ENCODE data around the gene SDHAF3. TPM values are rescaled to one million over a fixed set of nuclear protein-coding genes. Genes with fewer than 3 reads are reported as not detected.
"Not testable (repeated sequence)": the region's sequence is repeated elsewhere in the genome, so short reads cannot be mapped to it uniquely, and the experiment has no call there.

The SDHAF3 gene
- total RNA-seq, 1 donor from 2014 or later, result 24.6 TPM

- DNase-seq (ENCODE audit: missing footprints); intact Hi-C loops (cut with DNase I); ATAC-seq: not testable (repeated sequence)
Measured at GRCh38 chr7:97196174-97196573, 78.7 kb downstream of the SDHAF3 start.

GRCh38 chr7:97198596-97198995, 81.1 kb downstream of the SDHAF3 start:
- intact Hi-C loops (cut with DNase I), result no loop called here
- ATAC-seq (no peak), DNase-seq (ENCODE audit: missing footprints) (no peak)

- DNase-seq (ENCODE audit: missing footprints), result no peak
- ATAC-seq, result no peak
- intact Hi-C loops (cut with DNase I), result no loop called here
Measured at GRCh38 chr7:97200018-97200417, 82.5 kb downstream of the SDHAF3 start.

GRCh38 chr7:97203957-97204356, 86.5 kb downstream of the SDHAF3 start:
- ATAC-seq, result no peak
- intact Hi-C loops (cut with DNase I), result no loop called here

GRCh38 chr7:97204821-97205220, 87.3 kb downstream of the SDHAF3 start:
- no peak for ATAC-seq
- intact Hi-C loops (cut with DNase I), result no loop called here
- DNase-seq (ENCODE audit: missing footprints), result no peak

More at GRCh38 chr7:97203957-97204356, 86.5 kb downstream of the SDHAF3 start:
- DNase-seq (ENCODE audit: missing footprints), result no peak

- ATAC-seq, result no peak
- intact Hi-C loops (cut with DNase I), result no loop called here
- no peak for DNase-seq (ENCODE audit: missing footprints)
Measured at GRCh38 chr7:97215556-97215955, 98.1 kb downstream of the SDHAF3 start.

DNA sequence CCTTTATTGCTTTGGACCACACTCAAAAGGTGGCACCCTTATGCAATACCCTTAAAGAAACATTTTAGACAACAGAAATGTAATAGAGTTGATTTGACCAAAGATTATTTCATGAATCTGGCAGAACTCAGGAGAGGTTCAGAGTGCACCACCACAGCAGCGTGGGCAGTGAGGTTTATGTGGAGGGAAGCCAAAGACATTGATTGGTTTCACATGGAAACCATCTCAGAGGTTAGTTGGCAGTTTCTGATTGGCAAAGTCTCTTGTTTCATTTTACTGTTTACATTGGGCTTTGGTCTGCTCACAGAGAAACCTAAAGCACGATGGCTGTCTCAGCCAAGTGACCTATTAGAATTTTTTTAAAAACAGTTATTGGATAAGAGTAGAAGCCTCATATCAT, 101.3 kb downstream of the SDHAF3 start:
- intact Hi-C loops (cut with DNase I), result no loop called here
- no peak for DNase-seq (ENCODE audit: missing footprints)
- no peak for ATAC-seq

GRCh38 chr7:97219237-97219636, 101.7 kb downstream of the SDHAF3 start:
- no peak for DNase-seq (ENCODE audit: missing footprints)
- intact Hi-C loops (cut with DNase I), result no loop called here
- ATAC-seq, result no peak

DNA sequence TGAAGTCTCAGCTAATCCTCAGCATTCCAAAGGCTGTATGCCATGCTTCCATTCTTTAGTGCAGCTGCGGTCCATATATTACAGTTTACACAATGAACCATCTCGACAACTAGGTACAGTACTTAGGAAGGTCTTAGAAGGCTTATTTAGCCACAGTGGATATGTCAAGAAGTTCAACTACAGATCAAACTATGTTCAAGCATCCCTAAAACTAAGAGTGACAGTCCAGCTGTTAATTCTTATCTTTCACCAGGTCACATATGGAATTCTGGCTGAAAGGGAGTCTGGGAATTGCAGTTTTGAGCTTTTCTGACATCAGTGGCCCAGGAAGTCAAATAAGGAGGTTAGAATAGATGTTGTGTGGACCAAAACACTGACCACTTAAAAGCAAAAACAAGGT, 106.8 kb downstream of the SDHAF3 start:
- no peak for ATAC-seq
- DNase-seq (ENCODE audit: missing footprints), result no peak
- intact Hi-C loops (cut with DNase I), result no loop called here

- ATAC-seq (no peak), DNase-seq (ENCODE audit: missing footprints) (no peak)
- intact Hi-C loops (cut with DNase I), result no loop called here
Measured at GRCh38 chr7:97226541-97226940, 109.0 kb downstream of the SDHAF3 start.

Other genes with a start within 250 kb of the SDHAF3 start
- gene DLX6, start 112.1 kb upstream of the SDHAF3 start, total RNA-seq, result not detected
- gene DLX5, start 92.9 kb upstream of the SDHAF3 start, total RNA-seq, result not detected

Measured in Right ventricle myocardium inferior (tissue), 1 donor.